MM.1S (cell line): ENCODE data around the gene SNRPA1.
A peak's percentile ranks its signal among the peaks of the same experiment; 100 is the strongest.

Source experiments
- DNase-seq: peaks from one replicate; pipeline ENCODE4 v3.0.0-alpha.2; 2015
- H2AFZ ChIP-seq: fragments of 300-600 bp; sonication (generic); 2 replicates; pipeline ENCODE4 v1.6.0; 2016; ENCODE audit warnings: antibody characterized with exemption, low read length
- H3F3A ChIP-seq: fragments of 300-600 bp; sonication (generic); 2 replicates; pipeline ENCODE4 v1.6.1; 2016; ENCODE audit warnings: mild to moderate bottlenecking, antibody characterized with exemption, low read length, moderate library complexity, mixed read lengths; ENCODE audit not compliant: insufficient read depth
- H3K27ac ChIP-seq: fragments of 300-600 bp; sonication (generic); 2 replicates; pipeline ENCODE4 v1.5.1; 2016; ENCODE audit warnings: mild to moderate bottlenecking, low read length
- H3K27me3 ChIP-seq: fragments of 300-600 bp; sonication (generic); replicated peaks from 2 replicates; pipeline ENCODE4 v1.6.0; 2016; ENCODE audit warnings: low read length; ENCODE audit not compliant: insufficient read depth
- H3K36me3 ChIP-seq: fragments of 300-600 bp; sonication (generic); replicated peaks from 2 replicates; pipeline ENCODE4 v1.6.1; 2016; ENCODE audit warnings: mild to moderate bottlenecking, low read length, mixed read lengths; ENCODE audit not compliant: insufficient read depth
- H3K4me1 ChIP-seq: fragments of 300-600 bp; sonication (generic); 2 replicates; pipeline ENCODE4 v1.6.1; 2016; ENCODE audit warnings: low read length, mixed read lengths
- H3K4me2 ChIP-seq: fragments of 300-600 bp; sonication (generic); 2 replicates; pipeline ENCODE4 v1.6.0; 2016; ENCODE audit warnings: low read depth, low read length
- H3K4me3 ChIP-seq: fragments of 300-600 bp; sonication (generic); 2 replicates; pipeline ENCODE4 v1.5.1; 2016; ENCODE audit warnings: low read length, mixed read lengths
- H3K79me2 ChIP-seq: fragments of 300-600 bp; sonication (generic); 2 replicates; pipeline ENCODE4 v1.6.1; 2016; ENCODE audit warnings: mixed run types, low read length, mixed read lengths
- H3K9ac ChIP-seq: fragments of 300-600 bp; sonication (generic); 2 replicates; pipeline ENCODE4 v1.6.1; 2016; ENCODE audit warnings: low read length, mixed read lengths
- H3K9me2 ChIP-seq: fragments of 300-600 bp; sonication (generic); replicated peaks from 2 replicates; pipeline ENCODE4 v1.6.1; 2016; ENCODE audit warnings: mild to moderate bottlenecking, low read length, mixed read lengths; ENCODE audit not compliant: insufficient read depth
- H3K9me3 ChIP-seq: fragments of 300-600 bp; sonication (generic); replicated peaks from 2 replicates; pipeline ENCODE4 v1.6.1; 2016; ENCODE audit warnings: mild to moderate bottlenecking, low read length, mixed read lengths; ENCODE audit not compliant: insufficient read depth
- H4K20me1 ChIP-seq: fragments of 300-600 bp; sonication (generic); 2 replicates; pipeline ENCODE4 v1.6.1; 2016; ENCODE audit warnings: mild to moderate bottlenecking, low read length, moderate library complexity, mixed read lengths; ENCODE audit not compliant: insufficient read depth
- EZH2 ChIP-seq: fragments of 300-600 bp; sonication (generic); optimal IDR thresholded peaks from 2 replicates; pipeline ENCODE3; 2017; ENCODE audit warnings: low read depth, mild to moderate bottlenecking, antibody characterized with exemption, low read length, mixed read lengths
- EZH2phosphoT487 ChIP-seq: fragments of 300-600 bp; sonication (generic); IDR thresholded peaks from 2 replicates; pipeline ENCODE4 v1.6.1; 2018; ENCODE audit warnings: antibody characterized with exemption, low read length
- TF ChIP-seq, protein P1 (sequence below): fragments of 300-600 bp; sonication (generic); IDR thresholded peaks from 2 replicates; pipeline ENCODE4 v1.5.1; 2016; ENCODE audit warnings: antibody characterized with exemption, low read length, mixed read lengths

SNRPA1 gene

GRCh38 chr15:101322016-101322695 is 27.1 kb upstream of the SNRPA1 start:
- no peaks in the 10 kb centered on the region for H3K4me1 ChIP-seq
- TF ChIP-seq EZH2phosphoT487 (no peak), EZH2 (no peak)
- TF ChIP-seq, protein P1, sequence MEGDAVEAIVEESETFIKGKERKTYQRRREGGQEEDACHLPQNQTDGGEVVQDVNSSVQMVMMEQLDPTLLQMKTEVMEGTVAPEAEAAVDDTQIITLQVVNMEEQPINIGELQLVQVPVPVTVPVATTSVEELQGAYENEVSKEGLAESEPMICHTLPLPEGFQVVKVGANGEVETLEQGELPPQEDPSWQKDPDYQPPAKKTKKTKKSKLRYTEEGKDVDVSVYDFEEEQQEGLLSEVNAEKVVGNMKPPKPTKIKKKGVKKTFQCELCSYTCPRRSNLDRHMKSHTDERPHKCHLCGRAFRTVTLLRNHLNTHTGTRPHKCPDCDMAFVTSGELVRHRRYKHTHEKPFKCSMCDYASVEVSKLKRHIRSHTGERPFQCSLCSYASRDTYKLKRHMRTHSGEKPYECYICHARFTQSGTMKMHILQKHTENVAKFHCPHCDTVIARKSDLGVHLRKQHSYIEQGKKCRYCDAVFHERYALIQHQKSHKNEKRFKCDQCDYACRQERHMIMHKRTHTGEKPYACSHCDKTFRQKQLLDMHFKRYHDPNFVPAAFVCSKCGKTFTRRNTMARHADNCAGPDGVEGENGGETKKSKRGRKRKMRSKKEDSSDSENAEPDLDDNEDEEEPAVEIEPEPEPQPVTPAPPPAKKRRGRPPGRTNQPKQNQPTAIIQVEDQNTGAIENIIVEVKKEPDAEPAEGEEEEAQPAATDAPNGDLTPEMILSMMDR: no peak
- DNase-seq: no peak
- no peak overlapping the region for H3K27ac ChIP-seq
- no peaks in the 10 kb centered on the region for H3F3A ChIP-seq
- H2AFZ ChIP-seq: no peak overlapping the region
- H3K79me2 ChIP-seq: no peaks in the 10 kb centered on the region
- H3K9me2 ChIP-seq: no peaks in the 10 kb centered on the region
- H3K9ac ChIP-seq: no peak overlapping the region
- H3K4me3 ChIP-seq: no peak overlapping the region
- no peaks in the 10 kb centered on the region for H3K9me3 ChIP-seq
- H3K4me2 ChIP-seq: no peak overlapping the region
- no peaks in the 10 kb centered on the region for H3K36me3 ChIP-seq
- peaks cover 82% of the 10 kb centered on the region for H3K27me3 ChIP-seq
- no peaks in the 10 kb centered on the region for H4K20me1 ChIP-seq

DNA sequence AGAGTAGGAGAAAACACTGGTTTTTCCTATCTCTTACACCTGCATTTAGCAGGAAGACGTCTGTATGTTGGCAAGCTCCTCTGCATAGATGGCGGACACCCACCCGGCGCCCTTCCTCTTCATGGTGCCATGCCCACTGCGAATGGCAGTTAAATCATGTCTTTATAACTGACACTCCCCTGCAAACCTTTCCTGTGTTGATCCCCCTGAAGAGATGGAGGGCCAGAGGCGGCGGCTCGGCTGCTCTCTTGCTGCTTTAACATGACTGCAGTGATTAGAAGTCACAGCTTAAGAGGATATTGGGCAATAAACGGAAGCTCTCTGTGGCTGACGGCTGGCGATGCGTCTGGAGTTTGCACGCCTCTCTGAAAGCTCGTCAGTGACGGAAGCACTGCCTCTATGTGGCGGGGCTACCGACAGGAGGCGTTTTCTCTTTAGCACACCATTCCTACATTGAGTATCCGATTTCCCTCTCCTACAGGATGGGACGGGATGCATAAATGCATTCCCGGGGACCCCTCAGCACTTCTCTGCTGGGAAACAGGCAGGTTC is 25.5 kb upstream of the SNRPA1 start:
- no peaks in the 10 kb centered on the region for H3K79me2 ChIP-seq
- H3K9me2 ChIP-seq: no peaks in the 10 kb centered on the region
- peaks cover 66% of the 10 kb centered on the region for H3K27me3 ChIP-seq
- H3K27ac ChIP-seq: no peak overlapping the region
- TF ChIP-seq, protein P1: peak; percentile 20
- TF ChIP-seq EZH2: no peak
- H3F3A ChIP-seq: no peaks in the 10 kb centered on the region
- H3K4me3 ChIP-seq: no peak overlapping the region
- no peak overlapping the region for H3K9ac ChIP-seq
- no peak overlapping the region for H2AFZ ChIP-seq
- no peaks in the 10 kb centered on the region for H3K36me3 ChIP-seq
- no peak overlapping the region for H3K4me2 ChIP-seq
- H3K4me1 ChIP-seq: no peaks in the 10 kb centered on the region
- no peaks in the 10 kb centered on the region for H3K9me3 ChIP-seq
- peak; percentile 26 for DNase-seq
- no peaks in the 10 kb centered on the region for H4K20me1 ChIP-seq

GRCh38 chr15:101318839-101319238 is 23.8 kb upstream of the SNRPA1 start:
- no peak overlapping the region for H2AFZ ChIP-seq
- DNase-seq: no peak
- TF ChIP-seq, protein P1: no peak
- TF ChIP-seq EZH2 (no peak), EZH2phosphoT487 (no peak)
- no peak overlapping the region for H3K4me2 ChIP-seq
- H3K4me3 ChIP-seq: no peak overlapping the region
- H3K36me3 ChIP-seq: no peaks in the 10 kb centered on the region
- no peak overlapping the region for H3K27ac ChIP-seq
- H3K9ac ChIP-seq: no peak overlapping the region
- H3K79me2 ChIP-seq: no peaks in the 10 kb centered on the region
- peaks cover 50% of the 10 kb centered on the region for H3K27me3 ChIP-seq
- H3K4me1 ChIP-seq: no peaks in the 10 kb centered on the region
- H3K9me3 ChIP-seq: no peaks in the 10 kb centered on the region
- no peaks in the 10 kb centered on the region for H3K9me2 ChIP-seq
- no peaks in the 10 kb centered on the region for H3F3A ChIP-seq
- no peaks in the 10 kb centered on the region for H4K20me1 ChIP-seq
